A673 (cell line): ENCODE measurements around the gene RGS6. TPM values are rescaled to one million over a fixed set of nuclear protein-coding genes. Genes with fewer than 3 reads are reported as not detected.
A peak's percentile ranks its signal among the peaks of the same experiment; 100 is the strongest.

Source experiments
- BruUV-seq: library from RNA; stranded (reverse); fragments of 400-500 nt; replicated peaks from 2 replicates; lab custom pipeline; 2021; lab: Mats Ljungman, UMichigan
- CTCF ChIA-PET: fragments of 300-600 bp; sonication (Branson Sonifier 250); formaldehyde crosslinking; loops from one replicate; lab custom pipeline; 2022; ENCODE audit warnings: antibody characterized with exemption; lab: Charles Lee
- POLR2A ChIA-PET: fragments of 300-600 bp; sonication (Branson Sonifier 250); formaldehyde crosslinking; loops from one replicate; lab custom pipeline; 2022; ENCODE audit warnings: antibody characterized with exemption; ENCODE audit not compliant: low non-redundant PET; lab: Charles Lee
- DNase-seq: peaks from one replicate; pipeline ENCODE4 v3.0.0-alpha.2; 2015; ENCODE audit warnings: low spot score
- H3K27ac ChIP-seq: fragments of 200-600 bp; sonication (generic); 2 replicates; pipeline ENCODE4 v1.5.1; 2016; ENCODE audit warnings: mixed run types, low read depth, mild to moderate bottlenecking, mixed read lengths, antibody characterized with exemption, low read length; ENCODE audit not compliant: poor library complexity, severe bottlenecking
- H3K27me3 ChIP-seq: fragments of 200-600 bp; sonication (generic); replicated peaks from 2 replicates; pipeline ENCODE4 v1.6.1; 2017; ENCODE audit warnings: mixed run types, low read depth, mild to moderate bottlenecking, mixed read lengths, antibody characterized with exemption, low read length; ENCODE audit not compliant: insufficient read depth, poor library complexity
- H3K36me3 ChIP-seq: fragments of 200-600 bp; sonication (generic); 2 replicates; pipeline ENCODE4 v1.6.1; 2016; ENCODE audit warnings: mixed run types, mild to moderate bottlenecking, mixed read lengths, antibody characterized with exemption, low read length; ENCODE audit not compliant: insufficient read depth, poor library complexity, severe bottlenecking
- H3K4me1 ChIP-seq: fragments of 200-600 bp; sonication (generic); 2 replicates; pipeline ENCODE4 v1.6.1; 2017; ENCODE audit warnings: mixed run types, mild to moderate bottlenecking, mixed read lengths, antibody characterized with exemption, low read length; ENCODE audit not compliant: insufficient read depth, poor library complexity, severe bottlenecking
- H3K4me3 ChIP-seq: fragments of 200-600 bp; sonication (generic); 2 replicates; pipeline ENCODE4 v1.5.1; 2016; ENCODE audit warnings: low read depth, mixed run types, mild to moderate bottlenecking, mixed read lengths, low read length; ENCODE audit not compliant: poor library complexity, severe bottlenecking
- H3K9me3 ChIP-seq: fragments of 200-600 bp; sonication (generic); 2 replicates; pipeline ENCODE4 v1.6.1; 2016; ENCODE audit warnings: mixed run types, low read depth, mild to moderate bottlenecking, mixed read lengths, antibody characterized with exemption, low read length; ENCODE audit not compliant: poor library complexity, severe bottlenecking
- CTCF ChIP-seq: fragments of 300-800, 200-600 bp; sonication (generic); conservative IDR thresholded peaks from 2 replicates; pipeline ENCODE4 v1.5.1; 2017; ENCODE audit warnings: low read depth, mild to moderate bottlenecking, antibody characterized with exemption, low read length, moderate library complexity, mixed read lengths
- EZH2 ChIP-seq: fragments of 200-600 bp; sonication (generic); IDR thresholded peaks from 2 replicates; pipeline ENCODE4 v1.6.1; 2017; ENCODE audit warnings: borderline replicate concordance, low read depth, mild to moderate bottlenecking, mixed read lengths, antibody characterized with exemption, low read length; ENCODE audit not compliant: poor library complexity, severe bottlenecking
- intact Hi-C: fragments of 100-400 bp; cut with micrococcal nuclease; formaldehyde crosslinking; loops from one replicate; pipeline ENCODE4 v1.10.0; 2022; ENCODE audit not compliant: unreplicated experiment
- total RNA-seq: library from RNA; stranded (reverse); gene quantifications from 2 replicates; pipeline ENCODE4 v1.2.3, GENCODE V29; 2021

The RGS6 gene
- total RNA-seq, 1 experiment from 2014 or later: not detected

DNA sequence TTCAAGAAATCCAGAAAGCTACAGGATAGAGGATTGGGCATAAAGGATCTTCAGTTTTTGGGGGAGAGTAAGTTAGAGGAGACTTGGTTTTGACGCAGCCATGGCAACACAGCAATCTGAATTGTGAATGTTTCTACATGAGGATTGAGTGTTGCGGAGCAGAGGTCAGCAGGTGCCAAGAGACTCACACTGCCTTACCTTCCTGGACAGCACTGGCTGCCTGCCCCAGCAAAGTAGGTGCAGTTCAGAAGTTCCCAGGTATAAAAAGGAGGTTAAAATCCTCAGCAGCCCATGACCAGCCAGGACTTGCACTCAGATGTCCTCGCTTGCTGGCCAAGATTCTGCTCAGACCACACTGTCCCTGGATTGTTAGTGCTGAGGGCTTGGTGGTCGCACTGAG, 590.6 kb downstream of the RGS6 start:
- BruUV-seq: no TSS peak
- intact Hi-C loops: no loop called here
- DNase-seq: no peak
- no peaks in the 10 kb centered on the region for H3K9me3 ChIP-seq
- no peak for TF ChIP-seq CTCF
- no peak for TF ChIP-seq EZH2
- CTCF ChIA-PET: no interaction called here
- no peak overlapping the region for H3K27ac ChIP-seq
- POLR2A ChIA-PET: no interaction called here
- no peaks in the 10 kb centered on the region for H3K36me3 ChIP-seq
- H3K4me1 ChIP-seq: peaks cover 5% of the 10 kb centered on the region
- H3K27me3 ChIP-seq: no peaks in the 10 kb centered on the region
- no peak overlapping the region for H3K4me3 ChIP-seq

DNA sequence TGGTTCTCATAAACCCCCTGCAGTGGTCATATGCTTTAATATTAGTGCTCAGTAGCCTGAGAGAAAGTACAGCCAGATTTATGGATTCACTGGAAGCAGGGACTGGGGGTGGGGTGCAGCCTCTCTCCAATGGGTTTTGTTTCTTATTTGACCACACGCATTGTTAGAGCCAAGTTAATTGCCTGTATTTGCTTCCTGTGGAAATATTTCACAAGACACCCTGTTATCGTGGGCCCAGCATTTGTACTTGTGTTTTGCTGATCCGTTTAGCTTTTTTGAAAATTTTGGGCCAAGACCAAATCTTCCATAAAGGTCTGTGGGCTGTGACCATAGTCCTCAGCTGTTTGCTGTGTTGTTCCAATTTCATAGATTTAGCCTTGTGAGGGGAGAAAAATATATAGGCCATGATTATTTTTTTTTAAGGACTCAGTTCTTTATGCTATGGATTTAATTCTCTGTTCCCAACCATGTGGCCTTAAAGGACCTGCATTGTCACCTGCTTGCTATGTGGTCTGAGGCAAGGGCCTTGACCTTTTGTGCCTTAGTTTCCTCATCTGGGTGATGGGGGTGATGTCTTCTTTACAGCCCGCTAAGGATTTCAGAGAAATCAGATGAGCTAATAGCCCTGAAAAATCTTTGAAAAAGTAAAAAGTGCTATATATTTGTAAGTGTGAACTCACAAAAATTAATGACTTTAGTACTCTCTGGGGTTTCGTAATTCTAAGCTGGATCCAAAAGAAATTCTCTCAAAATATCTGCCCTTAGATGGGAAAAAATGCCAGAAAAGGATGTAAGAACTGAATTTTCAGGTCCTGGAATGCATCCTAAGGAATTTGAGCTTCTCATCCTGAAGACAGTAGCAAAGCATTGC, 591.4 kb downstream of the RGS6 start:
- H3K27me3 ChIP-seq: no peaks in the 10 kb centered on the region
- no peaks in the 10 kb centered on the region for H3K9me3 ChIP-seq
- POLR2A ChIA-PET: interaction anchor here (0.6 kb wide), 1 partner anchor 415 kb away, joined by 5 read pairs; no protein-coding TSS in a partner anchor
- H3K4me1 ChIP-seq: peaks cover 5% of the 10 kb centered on the region
- TF ChIP-seq EZH2 (no peak), CTCF (no peak)
- no peak overlapping the region for H3K27ac ChIP-seq
- intact Hi-C loops: no loop called here
- H3K4me3 ChIP-seq: no peak overlapping the region
- DNase-seq: peak; percentile 22
- BruUV-seq: no TSS peak
- H3K36me3 ChIP-seq: no peaks in the 10 kb centered on the region
- CTCF ChIA-PET: no interaction called here

- Histone ChIP-seq H3K27ac (no peak overlapping the region), H3K27me3 (no peaks in the 10 kb centered on the region), H3K36me3 (no peaks in the 10 kb centered on the region), H3K9me3 (no peaks in the 10 kb centered on the region), H3K4me1 (peaks cover 5% of the 10 kb centered on the region), H3K4me3 (no peak overlapping the region)
- TF ChIP-seq EZH2 (no peak), CTCF (no peak)
- POLR2A ChIA-PET: interaction anchor here (0.6 kb wide), 1 partner anchor 414 kb away, joined by 5 read pairs; no protein-coding TSS in a partner anchor
- intact Hi-C loops: no loop called here
- no TSS peak for BruUV-seq
- CTCF ChIA-PET: no interaction called here
- no peak for DNase-seq
Observed at GRCh38 chr14:72524295-72524629, 592.0 kb downstream of the RGS6 start.
